AML-193 (cell line): ENCODE data around the gene TFR2.

ENCODE experiments used
- DNase-seq, 2 experiments: peaks; one replicate each; lab custom pipeline; 2025; lab: John Stamatoyannopoulos, UW

Gene TFR2

GRCh38 chr7:100654908-100655831 is 13.8 kb upstream of the TFR2 start:
- DNase-seq = no peak

- no peak for DNase-seq
Measured at GRCh38 chr7:100649826-100650565, 8.6 kb upstream of the TFR2 start.

DNA sequence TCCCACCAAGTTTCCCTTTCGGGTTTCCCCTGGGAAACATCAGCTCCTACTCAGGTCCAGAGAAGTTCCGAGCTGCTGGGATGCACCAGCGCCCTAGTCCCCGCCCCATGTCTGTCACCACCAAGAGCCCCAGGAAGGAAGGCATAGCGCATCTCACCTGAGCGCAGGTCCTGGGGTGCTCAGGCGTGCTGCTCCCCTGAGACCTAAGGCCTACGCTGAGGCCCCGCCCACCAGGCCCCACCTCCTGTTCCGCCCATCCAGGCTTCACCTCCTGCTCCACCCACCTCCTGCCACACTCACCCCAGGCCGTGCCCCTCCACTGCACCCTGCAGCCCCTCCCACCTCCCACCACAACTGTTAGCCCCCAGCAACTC is 1.2 kb upstream of the TFR2 start:
- DNase-seq = no peak

DNA sequence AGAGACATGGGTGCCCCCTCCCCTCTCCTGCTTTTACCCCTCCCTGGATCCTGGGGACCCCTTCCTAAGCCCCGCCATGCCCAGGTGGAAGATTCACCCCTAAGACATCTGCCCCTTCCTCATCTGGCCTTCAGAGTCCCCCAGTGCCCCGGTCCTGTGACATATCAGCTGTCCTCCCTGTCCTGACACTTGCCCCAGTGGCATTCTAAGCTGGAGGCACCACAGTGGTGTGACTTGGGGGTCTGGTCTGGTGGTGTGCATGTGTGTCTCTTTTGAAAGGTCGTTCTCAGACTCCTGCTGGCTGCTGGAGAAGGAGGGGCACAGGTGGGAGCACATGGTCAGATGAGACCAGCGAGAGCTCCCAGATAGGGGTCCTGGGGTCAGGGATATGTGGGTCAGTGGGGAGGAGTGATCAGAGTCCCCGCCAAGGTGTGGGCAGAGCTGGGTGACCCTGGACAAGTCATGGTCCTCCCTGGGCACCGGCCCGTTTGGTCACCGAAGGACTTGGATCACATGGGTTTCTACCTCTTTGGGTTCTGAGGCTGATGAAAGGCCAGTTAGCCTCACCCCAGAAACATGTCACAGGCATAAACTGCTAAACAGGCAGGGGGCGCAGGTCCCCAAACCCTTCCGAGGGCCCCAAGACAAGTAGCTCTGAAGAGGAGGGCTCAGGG is 645 bp upstream of the TFR2 start:
- no peak for DNase-seq

DNA sequence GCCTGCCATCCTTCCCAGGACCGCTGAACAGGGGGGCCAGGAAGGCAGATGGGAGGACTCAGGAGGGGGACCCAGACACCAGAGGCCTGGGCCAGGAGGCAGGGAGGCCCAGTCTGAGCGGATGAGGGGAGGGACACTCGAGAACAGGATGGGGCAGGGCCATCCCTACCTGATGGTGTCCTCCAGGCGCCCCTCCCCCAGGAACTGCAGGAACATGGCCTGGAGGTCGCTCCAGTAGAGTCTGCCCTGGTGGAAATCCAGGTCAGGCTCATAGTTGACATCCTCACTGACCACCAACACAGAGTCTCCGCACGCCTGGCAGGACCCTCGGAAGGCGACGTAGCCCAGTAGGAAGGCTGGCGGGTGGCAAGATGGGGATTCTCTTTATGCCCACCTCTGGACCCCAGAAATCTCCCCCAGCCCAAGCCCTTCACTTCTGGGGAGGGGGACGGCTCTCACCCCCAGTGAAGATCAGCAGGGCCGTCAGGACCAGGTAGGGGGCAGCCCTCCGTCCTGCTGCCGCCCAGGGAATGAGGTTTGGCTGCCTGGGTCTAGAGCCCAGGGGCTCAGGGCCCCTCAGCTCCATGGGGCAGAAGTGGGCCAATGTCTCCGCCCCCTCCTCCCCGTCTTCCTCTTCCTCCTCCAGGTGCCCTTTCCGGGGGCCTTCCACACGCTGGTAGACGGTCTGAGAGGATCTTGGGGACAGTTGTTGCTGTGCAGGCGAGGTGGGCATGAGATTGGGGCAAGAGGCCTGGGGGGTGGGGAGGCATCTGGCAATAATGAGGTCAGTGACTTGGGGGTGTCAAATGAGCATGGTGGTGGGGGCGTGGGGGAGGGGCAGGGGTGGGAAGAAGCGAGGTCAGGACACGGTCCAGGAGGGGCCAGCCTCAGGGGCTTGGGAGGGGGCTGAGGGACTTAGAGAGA is 573 bp downstream of the TFR2 start:
- no peak for DNase-seq

GRCh38 chr7:100639995-100640516 is 1.3 kb downstream of the TFR2 start:
- no peak for DNase-seq

GRCh38 chr7:100632951-100633717 is 8.2 kb downstream of the TFR2 start:
- peak; percentile 10 to 21 for DNase-seq

- DNase-seq = no peak
Measured at GRCh38 chr7:100630066-100630465, 11.3 kb downstream of the TFR2 start.

DNA sequence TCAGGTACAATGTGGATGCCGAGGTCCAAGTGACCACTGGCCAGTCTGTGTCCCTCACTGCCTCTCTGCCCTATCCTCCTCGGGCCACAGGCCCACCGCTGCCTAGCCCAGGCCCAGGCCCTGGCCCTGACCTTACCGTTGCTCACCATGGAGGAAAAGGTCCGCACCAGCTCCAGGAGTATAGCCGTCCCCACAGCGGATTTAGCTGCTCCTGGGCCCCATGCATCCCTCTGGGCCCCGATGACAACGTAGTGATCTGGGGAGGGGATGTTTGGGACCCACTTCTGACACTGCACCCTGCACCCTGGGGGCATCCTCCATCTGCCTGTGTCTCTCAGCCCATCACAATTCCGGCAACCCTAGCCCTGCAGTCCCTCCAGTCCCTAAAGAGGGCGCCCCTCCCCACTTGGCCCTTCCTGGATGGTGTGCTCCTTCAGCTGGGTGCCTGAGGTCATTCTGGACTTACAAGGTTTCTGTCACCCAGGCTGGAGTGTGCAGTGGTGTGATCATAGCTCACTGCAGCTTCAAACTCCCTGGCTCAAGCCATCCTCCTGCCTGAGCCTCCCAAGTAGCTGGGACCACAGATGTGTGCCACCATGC is 12.1 kb downstream of the TFR2 start:
- peak; percentile 17 to 27 for DNase-seq

GRCh38 chr7:100627238-100627549 is 14.2 kb downstream of the TFR2 start:
- no peak for DNase-seq

DNA sequence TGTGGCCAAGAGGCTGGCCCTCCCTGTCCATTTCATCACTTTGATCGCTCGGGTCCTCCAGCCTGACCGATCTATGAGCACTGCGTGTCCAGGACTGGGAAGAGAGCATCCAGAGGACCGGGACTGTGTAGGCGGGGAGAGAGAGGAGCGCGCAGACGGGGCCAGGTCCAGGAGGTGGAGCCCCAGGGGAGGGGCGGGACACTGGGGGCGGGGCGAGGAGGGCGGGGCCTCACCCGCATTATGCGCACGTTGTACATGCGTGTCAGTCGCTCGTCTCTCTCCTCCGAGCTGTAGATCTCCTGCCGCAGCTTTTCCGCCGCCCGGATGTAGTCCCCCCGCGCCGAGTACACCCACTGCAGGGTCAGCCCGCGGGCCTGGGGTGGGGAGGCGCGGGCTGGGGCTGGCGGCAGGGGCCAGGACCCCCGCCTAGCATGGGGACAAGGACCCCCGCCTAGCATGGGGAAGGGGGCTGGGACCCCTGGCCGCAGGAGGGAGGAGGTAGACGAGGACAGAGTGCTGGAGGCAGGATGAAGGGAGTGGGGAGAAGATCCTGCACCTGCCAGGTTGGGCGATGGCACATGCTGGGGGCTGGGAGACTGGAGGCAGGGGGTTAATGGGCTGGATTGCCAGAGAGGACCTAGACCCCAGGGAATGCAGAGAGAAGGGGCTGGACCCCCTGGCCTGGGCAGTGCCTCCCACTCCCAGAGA is 14.7 kb downstream of the TFR2 start:
- DNase-seq = peak; percentile 71 to 78

- no peak for DNase-seq
Measured at GRCh38 chr7:100626055-100626454, 15.3 kb downstream of the TFR2 start.

DNA sequence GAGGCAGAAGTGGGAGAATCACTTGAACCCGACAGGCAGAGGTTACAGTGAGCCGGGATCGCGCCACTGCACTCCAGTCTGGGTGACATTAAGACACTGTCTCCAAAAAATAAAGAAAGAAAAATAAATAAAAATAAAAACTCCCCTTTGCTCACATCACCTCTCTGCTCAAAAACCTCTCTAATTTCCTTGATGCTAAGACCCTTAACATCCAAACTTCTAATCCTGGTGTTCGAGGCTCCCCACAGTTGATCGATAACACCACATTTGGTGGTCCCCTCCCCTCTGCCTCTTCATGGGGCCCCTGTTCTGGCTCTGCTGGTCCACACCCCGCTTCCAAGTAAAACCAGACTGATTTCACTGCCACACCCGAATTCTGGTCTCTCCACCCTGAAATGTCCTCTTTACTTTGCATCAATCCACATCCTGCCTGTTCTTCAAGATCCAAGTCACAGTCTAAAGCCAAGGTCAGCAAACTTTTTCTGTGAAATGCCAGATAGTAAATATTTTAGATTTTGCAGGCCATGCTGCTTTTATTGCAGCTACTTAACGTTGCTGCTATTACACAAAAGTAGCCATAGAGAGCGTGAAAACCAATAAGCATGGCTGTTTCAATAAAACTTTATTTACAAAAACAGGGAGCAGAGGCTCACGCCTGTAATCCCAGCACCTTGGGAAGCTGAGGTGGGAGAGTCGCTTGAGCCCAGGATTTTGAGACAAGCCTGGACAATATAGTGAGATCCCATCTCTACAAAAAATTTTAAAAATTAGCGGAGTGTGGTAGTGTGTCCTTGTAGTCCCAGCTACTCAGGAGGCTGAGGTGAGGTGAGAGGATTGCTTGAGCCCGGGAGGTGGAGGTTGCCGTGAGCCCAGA is 17.2 kb downstream of the TFR2 start:
- DNase-seq = no peak

GRCh38 chr7:100621554-100621953 is 19.8 kb downstream of the TFR2 start:
- no peak for DNase-seq

GRCh38 chr7:100620804-100621203 is 20.5 kb downstream of the TFR2 start:
- DNase-seq = no peak

GRCh38 chr7:100620239-100620638 is 21.1 kb downstream of the TFR2 start:
- no peak for DNase-seq

DNA sequence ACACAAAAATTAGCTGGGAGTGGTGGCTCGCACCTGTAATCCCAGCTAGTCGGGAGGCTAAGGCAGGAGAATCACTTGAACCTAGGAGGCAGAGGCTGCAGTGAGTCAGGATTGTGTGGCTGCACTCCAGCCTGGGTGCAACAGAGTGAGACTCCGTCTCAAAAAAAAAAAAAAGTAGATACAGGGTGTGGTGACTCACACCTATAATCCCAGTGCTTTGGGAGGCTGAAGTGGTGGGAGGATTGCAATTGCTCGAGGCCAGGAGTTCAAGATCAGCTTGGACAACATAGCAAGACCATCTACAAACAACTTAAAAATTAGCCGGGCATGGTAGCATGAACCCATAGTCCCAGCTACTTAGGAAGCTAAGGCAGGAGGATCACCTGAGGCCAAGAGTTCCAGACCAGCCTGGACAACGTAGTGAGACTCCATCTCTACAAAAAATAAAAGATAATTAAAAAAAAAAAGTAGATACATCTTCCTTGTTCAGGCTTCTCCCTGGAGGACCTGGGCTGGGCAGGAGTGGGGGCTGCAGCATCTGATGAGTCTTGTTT is 27.0 kb downstream of the TFR2 start:
- no peak for DNase-seq

DNA sequence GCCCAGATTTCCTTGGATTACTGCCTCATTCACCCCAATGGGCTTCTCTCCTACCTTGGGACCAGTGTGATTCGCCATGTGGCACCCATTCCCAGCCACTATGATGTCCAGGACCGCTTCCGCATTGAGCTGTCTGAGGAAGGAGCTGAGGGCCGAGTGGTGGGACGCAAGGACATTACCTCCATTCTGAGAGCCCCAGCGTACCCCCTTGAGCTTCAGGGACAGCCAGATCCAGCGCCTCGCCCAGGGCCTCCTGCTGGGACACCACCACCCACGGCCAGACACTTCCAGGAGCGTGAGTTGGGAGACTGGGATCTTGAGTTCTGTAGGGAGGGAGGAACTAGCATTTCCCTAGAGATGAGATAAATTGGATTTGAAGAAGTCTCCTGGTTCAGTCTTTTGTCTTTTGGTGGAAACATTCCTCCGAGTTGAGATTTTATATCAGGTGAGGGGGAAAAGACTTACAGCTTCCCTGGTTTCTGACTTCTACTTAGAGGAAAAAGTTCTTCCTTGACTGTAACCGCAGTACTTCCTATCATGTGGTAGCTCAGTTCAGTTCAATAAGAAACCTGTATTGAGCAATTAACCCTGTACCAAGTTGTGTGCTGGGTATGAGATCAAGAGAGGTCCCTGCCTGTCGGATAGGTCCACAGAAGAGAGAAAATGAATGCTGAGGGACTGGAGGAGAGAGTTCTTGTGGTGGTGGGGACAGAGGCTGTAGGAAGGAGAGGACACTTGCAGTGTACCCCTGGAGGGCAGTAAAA is 27.8 kb downstream of the TFR2 start:
- peak; percentile 85 to 89 for DNase-seq
